HG03095 (cell line): ENCODE measurements around the gene RC3H1.
"Not testable (repeated sequence)": the region's sequence is repeated elsewhere in the genome, so short reads cannot be mapped to it uniquely, and the experiment has no call there.

ENCODE experiments used
- ATAC-seq: cut with Tn5 transposase; IDR thresholded peaks from one replicate; pipeline ENCODE4 v1.9.1; 2021; ENCODE audit warnings: moderate library complexity; ENCODE audit not compliant: unreplicated experiment

Gene RC3H1

DNA sequence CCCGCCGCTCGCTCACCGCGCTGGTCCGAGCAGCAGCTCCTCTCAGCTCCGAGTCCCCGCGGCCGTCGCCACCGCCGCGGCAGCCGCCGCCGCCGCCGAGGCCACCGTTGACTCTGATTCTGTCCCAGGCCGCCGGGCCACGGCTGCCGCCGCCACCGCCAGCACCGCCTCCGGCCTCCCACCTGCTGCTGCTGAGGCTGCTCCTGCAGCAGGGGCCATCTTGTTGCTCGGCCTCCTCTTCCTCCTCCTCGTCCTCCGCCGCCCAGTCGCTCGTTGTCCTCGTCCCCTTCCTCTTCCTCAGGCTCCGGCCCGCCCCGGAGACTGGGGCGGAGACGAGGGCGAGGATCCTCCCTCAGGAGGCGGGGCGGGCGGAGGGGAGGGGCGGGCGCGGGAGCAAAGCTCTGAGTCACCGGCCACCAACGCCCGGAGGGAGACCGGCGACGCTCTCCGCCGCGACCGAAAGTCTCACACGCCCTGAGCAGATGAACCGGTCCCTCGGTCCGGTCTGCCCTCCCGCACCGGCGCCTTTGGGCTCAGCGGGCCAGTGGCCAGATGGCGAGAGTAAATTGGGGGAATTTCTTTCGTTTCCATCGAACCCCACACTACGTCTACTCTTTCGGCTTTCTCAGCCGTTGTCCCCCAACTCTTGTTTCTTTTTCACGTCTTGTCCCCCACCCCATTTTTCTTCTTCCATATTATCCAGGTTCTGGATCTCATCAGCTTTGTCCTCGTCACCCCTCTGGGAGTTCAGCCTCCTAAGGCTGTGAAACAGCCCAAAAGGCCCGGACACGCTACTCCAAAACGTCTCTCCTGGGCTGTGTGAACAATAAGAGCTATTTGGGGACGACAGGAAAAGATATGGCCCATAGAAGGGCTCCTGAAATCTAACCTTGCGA is at the start of gene RC3H1:
RC3H1 (minus strand) TSS at position 278 of the 896 bp plus-strand sequence. CDS start 29,372 bp downstream, outside the sequence.
- peak; percentile 85 for ATAC-seq

DNA sequence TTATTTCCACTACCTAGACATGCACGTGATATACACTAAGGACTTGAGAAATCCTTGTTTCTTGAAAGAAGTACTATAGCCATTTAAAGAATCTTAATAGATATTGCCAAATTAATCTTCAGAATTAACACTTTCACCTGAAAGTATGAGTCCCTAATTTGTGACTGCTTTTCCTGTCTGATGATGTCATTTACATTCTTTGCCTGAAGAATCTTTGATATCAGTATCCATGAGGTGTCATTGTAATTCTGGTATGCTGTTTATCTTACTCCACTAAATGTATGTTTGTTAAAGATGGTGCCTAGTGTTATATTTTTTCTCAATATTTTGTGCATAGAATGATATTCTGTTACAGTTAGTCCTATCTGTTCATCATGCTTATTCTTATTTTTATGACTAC is 48.5 kb upstream of the RC3H1 start:
- no peak for ATAC-seq

- ATAC-seq: no peak
These were observed 45.8 kb upstream of the RC3H1 start for GRCh38 chr1:174068000-174068399.

DNA sequence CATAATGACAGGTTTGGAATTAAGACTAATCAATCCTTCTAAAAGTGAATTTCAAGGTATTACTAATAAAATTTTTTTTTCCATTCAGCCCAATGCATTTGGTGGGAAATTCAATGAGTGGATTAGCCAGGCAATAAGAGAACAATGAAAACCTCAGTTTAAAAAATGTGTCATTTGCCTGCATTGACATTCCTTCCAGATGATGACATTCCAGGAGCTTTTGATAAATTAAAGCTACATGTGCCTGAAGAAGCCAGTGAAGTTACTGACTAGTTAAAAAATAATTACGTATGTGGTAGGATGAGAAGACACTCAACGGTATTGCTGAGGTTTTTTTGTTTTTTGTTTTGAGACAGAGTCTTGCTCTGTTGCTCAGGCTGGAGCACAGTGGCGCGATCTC is 37.9 kb upstream of the RC3H1 start:
- ATAC-seq: no peak

DNA sequence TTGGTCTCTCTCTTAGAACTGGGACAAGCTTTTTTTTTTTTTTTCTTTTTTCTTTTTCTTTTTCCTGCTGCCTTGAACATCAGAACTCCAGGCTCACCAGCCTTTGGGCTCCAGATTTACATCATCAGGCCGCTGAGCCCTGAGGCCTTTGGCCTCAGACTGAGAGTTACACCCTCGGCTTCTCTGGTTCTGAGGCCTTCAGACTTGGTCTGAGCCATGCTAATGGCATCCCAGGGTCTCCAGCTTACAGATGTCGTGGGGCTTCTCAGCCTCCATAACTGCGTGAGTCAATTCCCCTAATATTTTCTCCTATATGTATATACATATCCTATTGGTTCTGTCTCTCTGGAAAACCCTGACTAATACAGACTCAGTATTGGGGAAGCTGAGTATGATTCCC is 36.5 kb upstream of the RC3H1 start:
- no peak for ATAC-seq

- not testable (repeated sequence) for ATAC-seq
These were observed 34.5 kb upstream of the RC3H1 start for GRCh38 chr1:174056609-174057008.

DNA sequence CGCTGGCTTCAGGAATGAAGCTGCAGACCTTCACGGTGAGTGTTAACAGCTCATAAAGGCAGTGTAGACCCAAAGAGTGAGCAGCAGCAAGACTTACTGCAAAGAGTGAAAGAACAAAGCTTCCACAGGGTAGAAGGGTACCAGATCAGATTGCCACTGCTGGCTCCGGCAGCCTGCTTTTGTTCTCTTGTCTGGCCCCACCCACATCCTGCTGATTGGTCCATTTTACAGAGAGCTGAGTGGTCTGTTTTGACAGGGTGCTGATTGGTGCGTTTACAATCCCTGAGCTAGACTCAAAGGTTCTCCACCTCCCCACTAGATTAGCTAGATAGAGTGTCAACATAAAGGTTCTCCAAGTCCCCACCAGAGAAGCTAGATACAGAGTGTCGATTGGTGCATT is 33.6 kb upstream of the RC3H1 start:
- ATAC-seq: not testable (repeated sequence)

DNA sequence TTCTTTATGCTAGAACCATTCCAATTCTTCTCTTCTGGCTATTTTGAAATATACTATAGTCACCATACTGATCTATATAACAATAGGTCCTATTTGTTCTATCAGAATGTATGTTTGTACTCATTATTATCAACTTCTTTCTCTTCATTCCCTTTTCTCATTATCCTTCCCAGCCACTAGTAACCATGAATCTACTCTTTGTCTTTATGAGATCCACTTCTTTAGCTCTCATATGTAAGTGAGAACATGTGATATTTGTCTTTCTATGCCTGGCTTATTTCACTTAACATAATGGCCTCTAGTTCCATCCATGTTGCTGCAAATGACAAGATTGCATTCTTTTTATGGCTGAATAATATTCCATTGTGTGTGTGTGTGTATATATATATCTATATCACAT is 31.7 kb upstream of the RC3H1 start:
- ATAC-seq: no peak

GRCh38 chr1:174052621-174053020 is 30.5 kb upstream of the RC3H1 start:
- no peak for ATAC-seq

- no peak for ATAC-seq
These were observed 29.8 kb upstream of the RC3H1 start for GRCh38 chr1:174051956-174052355.

DNA sequence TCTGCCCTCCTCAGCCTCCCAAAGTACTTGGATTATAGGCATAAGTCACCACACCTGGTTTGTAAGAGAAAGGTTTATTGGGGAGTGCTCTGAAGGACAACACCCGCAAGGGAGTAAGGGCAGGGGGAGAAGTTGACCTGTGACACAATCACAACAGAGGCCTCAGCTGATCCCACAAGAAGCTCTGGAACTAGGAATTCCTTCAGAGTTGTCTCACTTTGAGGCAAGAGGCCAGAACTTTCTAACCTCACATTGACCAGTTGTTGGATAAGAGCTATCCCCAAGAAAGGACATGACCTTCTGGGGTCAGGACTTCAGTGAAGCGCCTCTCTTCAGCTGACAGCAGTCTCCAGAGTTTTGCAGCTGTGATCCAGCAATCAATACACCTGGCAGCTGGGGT is 27.4 kb upstream of the RC3H1 start:
- no peak for ATAC-seq

GRCh38 chr1:174044418-174045222 is 22.5 kb upstream of the RC3H1 start:
- no peak for ATAC-seq

DNA sequence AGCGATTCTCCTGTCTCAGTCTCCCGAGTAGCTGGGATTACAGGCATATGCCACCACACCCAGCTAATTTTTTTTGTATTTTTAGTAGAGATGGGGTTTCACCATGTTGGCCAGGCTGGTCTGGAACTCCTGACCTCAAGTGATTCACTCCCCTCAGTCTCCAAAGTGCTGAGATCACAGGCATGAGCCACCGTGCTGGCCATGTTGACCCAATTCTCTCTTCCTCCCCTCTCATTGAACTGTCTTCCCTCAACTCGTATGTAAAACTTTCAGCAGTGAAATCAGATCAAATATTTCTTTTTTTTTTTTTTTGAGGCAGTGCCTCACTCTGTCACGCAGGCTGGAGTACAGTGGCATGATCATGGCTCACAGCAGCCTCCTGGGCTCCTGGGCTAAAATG is 20.4 kb upstream of the RC3H1 start:
- ATAC-seq: not testable (repeated sequence)

DNA sequence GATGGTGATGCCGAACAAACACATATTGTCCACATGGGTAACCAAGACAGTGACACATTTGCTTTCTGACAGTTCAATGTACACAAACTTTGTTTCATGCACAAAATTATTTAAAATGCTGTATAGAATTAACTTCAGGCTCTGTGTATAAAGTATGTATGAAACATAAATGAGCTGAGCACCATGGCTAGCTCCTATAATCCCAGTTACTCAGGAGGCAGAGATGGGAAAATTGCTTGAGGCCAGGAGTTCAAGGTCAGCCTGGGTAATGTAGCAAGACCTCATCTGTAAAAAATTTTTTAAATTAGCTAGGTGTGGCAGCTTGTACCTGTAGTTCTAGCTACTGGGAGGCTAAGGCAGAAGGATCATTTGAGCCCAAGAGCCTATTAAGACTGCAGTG is 19.2 kb upstream of the RC3H1 start:
- no peak for ATAC-seq

- ATAC-seq: no peak
These were observed 18.2 kb upstream of the RC3H1 start for GRCh38 chr1:174040387-174040786.

GRCh38 chr1:174039027-174039426 is 16.9 kb upstream of the RC3H1 start:
- ATAC-seq: no peak

DNA sequence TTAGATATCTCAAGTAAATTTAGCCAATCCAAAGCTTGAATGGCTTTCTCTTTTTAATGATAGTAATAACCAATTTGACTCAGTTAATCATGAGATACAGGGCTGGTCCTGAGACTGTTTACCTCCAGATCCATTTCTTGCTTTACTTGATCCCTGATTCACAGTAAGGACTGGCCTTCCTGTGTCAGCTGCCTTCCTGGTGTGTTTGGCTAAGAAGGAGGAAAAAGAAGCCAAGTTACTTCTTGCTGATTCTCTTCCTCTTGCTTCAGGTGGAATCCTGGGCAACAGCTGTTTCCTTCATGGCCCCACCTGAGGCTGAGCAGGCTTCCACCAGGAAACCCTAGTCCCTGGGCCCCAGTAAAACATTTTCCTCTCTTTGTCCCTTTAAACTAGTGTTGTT is 14.6 kb upstream of the RC3H1 start:
- no peak for ATAC-seq

GRCh38 chr1:174036204-174036603 is 14.0 kb upstream of the RC3H1 start:
- no peak for ATAC-seq

DNA sequence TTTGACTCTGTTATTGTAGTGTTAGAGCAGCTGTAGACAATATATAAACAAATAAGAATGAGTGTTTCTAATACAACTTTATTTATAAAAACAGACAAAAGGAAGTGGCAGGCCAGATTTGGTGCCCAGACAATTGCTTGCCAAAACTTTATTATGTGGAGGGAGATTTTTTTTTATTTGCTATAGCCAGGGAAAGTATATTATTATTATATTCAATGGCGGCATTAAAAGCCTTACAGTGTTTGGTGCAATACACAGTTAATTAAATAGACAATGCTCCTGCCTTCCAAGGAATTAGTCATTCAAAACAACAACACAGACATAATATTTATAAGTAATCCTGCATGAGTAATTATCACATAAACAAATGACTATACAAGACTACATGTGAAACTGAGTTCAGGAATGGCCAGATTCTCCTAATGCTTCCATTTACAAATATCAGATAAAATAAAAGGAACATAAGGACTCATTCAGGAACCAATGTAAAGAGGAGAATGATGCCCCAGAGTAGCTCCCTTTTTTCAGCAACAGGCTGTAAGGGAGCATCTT is 10.6 kb upstream of the RC3H1 start:
- ATAC-seq: no peak

DNA sequence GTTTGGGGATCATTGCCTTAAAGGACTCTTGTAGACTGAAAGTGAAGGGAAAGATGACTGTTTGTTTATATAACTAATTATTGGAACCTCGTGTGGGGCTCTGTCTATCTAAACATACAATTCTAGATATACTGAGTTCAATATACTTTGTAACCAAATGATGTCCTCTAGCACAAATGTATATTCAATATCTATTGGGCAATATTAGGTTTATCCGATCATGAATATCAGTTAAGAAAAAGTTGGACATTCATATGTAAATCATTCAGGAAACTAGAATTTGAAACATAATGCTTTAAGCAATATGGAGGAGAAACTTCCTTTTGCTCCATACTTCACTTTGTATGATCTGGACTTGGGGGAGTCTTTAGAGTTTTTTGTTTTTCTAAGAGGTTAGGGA is 8.9 kb upstream of the RC3H1 start:
- no peak for ATAC-seq

- no peak for ATAC-seq
These were observed 6.3 kb upstream of the RC3H1 start for GRCh38 chr1:174028495-174028894.

GRCh38 chr1:174023440-174023839 is 1.3 kb upstream of the RC3H1 start:
- ATAC-seq: no peak
